CD4-positive, alpha-beta T cell treated with Interleukin-4 for 1 hour (primary cell): Measurements from ENCODE around the gene NAT10.

Source experiments
- DNase-seq, 2 donors: peaks; one replicate each; pipeline ENCODE4 v3.0.0-alpha.2; 2020 to 2022

Gene NAT10

DNA sequence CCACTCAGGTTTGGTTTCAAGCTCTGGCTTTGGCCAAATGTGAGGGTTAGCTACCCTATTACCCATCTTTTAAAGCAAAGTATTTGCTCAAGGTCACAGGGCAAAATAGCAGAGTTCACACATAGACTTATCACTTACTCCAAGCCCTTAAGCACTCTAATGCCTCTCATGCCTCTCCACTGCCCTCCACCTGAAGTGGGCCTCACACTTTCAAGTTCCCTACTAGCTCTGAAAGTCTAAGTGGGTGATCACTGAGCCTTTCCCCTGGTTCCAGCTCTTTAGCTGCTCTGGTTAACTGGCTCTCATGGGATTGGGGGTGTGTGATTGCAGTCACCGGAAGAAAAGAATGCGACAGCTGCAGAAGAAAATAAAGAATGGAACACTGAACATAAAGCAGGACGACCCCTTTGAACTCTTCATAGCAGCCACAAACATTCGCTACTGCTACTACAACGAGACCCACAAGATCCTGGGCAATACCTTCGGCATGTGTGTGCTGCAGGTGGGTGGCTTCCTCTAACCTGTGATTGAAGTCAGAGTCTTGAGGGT is 6.4 kb downstream of the NAT10 start:
- no peak for DNase-seq

DNA sequence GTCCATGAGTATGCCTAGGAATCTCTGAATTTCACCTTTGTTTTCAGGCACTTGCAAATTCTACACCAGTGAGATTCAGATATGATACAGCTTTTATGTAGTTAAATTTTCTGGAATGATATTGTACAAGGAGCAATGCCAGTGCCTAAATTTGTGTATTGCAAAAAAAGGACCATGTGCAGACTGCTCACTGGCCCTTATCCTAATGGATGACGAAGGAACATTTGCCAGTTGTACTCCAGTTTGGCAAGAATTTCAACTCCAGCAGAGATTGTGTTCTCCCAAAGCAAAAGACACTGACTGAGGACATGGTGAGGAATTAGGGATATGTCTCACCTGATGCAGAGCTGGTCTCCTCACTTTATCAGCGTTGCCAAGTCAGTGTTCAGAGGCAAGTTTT is 8.6 kb downstream of the NAT10 start:
- no peak for DNase-seq

DNA sequence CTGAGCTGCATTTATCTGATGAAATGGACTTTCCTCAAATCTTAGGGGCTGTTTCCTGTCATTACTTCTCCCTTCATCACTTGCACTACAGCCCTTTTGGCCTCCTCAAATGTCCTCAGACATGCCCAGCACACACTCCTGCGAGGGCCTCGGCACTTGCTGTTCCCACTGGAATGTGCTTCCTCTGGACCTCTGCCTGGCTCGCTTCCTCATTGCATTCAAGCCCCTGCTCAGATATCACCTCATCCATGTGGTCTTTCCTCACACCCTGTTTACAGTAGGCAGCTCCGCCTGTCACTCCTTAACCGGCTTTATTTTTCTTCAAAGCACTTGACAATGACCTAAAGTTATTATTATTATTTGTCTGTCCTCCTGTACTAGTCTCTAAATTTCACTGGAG is 9.0 kb downstream of the NAT10 start:
- no peak for DNase-seq

DNA sequence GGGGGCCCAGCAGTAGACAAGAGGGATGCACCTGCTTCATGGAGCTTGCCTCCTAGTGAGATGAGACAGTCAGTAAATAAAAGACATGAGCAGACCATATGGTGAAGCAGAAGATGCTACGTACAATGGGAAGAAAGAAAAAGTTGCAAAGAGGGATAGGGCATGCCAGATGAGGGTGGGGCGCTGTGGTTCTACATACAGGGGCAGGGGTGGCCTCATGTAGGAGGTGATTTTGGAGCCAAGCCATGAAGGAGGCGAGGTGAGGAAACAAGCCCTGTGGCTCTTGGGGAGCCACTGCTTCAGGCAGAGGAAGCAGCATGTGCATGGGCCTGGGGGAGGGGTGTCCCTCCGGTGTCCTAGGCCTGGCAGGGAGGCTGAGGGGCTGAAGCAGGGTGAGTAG is 15.2 kb downstream of the NAT10 start:
- DNase-seq: no peak

DNA sequence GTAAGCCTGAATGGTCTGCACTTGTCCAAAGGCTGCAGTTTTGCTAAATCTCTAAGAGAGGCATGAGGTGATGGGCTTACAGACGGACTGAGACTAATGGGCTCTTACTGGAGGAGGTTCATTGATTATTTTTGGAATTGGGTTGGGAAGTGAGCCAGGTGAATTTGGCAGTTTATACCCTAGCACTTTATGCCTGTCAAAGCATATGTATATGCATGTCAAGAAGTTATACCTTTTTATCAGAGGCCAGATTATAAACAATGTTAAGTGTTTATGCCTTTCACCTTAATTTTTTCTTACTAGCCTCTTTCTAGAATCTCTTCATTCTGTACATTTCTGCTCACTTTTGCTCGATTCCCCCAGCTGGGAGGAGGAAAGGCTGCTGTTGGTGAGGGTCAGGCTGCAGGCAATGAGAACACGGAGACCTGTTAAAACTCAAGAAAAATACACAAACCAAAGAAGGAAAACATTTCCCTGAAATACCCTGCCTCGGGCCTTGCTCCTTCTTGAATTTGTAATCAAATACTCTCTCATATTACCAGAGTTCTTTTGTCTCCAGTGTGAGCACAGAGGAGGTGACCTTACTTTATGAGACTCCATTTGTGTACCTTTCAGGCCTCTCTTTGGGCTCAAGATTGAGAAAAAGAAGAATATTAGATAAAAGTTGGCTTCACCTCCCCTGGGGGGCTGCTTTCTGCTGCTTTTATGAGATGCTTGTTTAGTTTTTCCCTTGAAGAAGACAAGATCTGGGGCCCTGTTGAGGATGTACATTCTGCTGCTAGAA is 19.6 kb downstream of the NAT10 start:
- no peak for DNase-seq

DNA sequence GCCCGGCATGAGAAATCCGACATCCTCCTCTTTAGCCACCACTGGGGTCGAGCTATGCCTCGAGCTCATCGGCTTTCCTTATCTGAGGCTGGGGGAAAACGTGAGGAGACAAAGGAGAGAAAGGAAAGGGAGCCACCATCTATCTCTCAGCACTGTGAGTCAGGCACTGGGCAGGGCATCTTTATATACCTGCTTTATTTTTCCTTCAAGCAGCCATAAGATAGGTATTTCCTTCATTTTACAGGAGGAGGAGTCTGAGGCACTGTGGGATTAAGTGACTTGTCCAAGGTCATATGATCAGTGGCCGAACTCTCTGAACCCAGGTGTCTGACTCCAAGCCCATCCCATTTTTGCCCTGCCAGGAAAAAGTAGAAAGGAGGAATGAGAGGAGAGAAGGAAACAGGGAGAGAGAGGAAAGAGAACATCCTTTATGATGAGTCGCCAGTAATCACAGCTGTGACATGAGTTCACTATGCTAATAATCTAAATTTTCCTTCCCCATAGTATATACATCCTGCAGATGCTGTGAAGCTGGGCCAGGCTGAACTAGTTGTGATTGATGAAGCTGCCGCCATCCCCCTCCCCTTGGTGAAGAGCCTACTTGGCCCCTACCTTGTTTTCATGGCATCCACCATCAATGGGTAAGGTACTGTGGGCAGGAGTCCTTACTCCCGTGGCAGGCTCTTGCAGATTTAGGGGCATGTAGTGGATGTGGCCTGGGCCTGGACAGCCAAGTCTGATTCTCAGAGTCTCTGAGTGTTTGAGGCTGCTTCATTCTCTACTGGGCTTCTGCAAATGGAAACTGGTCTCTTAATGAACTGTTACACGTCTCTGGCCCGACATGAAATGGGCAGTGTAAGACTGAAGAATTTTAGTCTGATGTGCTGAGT is 21.8 kb downstream of the NAT10 start:
- no peak for DNase-seq

DNA sequence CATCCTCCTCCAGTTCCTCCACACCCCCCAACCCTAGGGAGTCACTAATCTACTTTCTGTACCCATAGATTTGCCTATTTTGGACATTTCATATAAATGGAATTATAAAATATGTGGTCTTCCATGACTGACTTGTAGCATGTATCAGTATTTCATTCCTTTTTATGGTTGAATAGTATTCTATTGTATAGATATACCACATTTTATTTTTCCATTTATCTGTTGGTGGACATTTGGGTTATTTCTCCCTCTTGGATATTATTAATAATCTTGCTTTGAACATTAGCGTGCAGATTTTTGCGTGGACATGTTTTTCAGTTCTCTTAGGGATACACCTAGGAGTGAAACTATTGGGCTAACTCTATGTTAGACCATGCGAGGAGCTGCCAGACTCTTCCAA is 23.4 kb downstream of the NAT10 start:
- DNase-seq: no peak

DNA sequence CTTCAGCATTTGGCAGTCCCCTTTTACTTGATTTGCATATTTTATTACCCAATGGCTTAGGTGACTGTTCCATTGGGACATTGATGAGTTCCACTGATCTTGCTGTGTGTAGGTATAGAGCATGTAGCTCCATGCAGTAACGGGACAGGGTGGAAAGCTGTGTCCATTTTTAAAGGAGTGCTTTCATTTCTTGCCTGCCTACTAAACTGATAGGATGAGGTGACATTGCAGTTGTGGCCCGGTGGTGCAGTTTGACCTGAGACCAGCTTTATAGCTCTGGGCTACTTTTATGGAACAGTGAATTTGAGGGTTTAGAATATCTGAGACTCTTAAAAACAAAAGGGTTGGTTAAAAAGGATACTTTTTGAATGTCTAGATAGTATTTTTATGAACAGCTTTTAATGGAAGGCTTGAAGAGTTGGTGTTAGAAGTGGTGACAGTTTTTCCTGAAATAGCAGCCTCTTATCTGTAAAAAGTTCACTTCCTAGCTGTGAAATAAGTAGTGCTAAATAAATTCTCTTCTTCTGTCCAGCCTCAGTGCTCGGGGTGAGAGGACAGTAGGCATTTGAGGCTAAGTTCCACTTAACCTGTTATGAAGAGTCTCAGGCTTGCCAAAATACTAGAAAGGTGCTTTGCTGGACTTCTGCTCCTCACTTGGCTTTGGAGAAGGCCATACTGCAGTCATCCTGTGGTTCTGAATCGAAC is 27.0 kb downstream of the NAT10 start:
- no peak for DNase-seq

DNA sequence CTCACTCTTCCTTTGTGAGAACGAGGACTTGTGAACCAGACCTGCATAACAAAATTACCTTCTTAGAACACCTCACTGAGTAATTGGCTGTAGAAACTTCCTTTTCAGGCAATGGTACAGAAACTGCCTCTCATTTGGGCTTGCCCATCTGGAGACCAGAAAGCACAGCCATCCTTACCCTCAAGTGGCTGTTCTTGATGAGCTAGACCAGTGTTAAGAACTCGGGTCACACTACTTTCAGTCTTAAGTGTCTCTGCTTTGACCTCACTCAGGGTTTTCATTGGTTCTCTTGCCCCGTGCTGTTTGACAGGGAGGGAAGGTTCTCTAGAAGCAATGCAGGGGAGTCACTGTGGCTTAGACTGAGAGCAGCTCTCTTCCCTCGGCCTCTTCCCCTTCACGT is 29.3 kb downstream of the NAT10 start:
- DNase-seq: no peak

DNA sequence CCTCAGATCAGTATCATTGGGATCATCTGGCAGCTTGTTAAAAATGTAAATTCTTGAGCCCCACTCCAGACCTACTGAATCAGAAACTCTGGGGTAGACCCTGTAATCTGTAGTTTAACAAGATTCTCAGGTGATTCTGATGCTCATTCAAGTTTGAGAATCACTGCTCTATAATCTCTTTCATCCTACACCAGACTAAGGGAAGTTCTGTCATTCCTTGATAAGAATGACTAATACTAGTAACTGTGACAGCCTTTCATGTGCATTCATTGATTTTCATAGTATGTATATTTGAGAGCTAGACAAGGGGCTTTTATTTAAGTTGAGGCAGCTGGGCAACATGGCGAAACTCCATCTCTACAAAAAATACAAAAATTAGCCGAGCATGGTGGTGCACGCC is 30.0 kb downstream of the NAT10 start:
- DNase-seq: no peak

DNA sequence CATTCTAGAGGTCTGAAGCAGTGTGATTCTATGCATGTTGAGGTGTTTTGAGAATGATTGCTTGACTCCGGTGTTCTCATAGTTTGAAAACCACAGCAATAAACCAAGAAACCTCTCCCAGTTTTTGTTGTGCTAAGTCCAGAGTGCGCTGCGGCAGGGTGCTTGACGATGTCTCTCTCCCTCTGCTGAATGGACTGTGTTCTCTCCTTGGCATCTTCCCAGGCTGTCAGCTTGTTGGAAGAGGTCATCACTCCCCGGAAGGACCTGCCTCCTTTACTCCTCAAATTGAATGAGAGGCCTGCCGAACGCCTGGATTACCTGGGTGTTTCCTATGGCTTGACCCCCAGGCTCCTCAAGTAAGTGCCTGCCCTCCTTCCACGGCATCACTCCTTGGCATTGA is 31.0 kb downstream of the NAT10 start:
- DNase-seq: no peak

DNA sequence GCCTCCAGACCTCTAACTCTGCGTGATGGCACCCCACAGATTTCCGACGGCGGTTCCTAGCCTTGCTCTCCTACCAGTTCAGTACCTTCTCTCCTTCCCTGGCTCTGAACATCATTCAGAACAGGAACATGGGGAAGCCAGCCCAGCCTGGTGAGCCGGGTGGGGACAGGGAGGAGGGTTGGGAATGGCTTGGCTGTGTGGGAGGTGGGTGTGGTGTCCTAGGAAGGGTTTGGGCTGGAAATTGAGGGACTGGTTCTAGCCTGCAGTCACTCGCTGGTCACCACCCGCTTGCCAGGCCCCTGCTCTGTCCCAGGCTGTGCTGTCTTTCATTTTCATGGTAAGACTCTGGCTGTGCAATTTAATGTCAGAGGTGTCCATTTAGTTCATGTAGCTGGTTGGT is 33.9 kb downstream of the NAT10 start:
- DNase-seq: no peak

DNA sequence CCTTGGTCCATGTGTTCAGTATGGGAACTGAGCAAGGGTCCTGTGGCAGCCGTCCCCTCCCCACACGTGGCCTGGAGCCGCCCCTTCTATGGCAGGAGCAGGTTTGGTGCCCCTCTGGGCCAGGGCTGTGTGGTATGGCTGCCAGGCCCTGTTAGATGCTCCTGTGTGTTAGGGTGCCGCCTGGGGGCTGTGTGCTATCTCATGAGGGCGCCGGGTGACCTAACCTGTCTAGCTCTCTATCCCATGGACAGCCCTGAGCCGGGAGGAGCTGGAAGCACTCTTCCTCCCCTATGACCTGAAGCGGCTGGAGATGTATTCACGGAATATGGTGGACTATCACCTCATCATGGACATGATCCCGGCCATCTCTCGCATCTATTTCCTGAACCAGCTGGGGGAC is 34.7 kb downstream of the NAT10 start:
- no peak for DNase-seq

DNA sequence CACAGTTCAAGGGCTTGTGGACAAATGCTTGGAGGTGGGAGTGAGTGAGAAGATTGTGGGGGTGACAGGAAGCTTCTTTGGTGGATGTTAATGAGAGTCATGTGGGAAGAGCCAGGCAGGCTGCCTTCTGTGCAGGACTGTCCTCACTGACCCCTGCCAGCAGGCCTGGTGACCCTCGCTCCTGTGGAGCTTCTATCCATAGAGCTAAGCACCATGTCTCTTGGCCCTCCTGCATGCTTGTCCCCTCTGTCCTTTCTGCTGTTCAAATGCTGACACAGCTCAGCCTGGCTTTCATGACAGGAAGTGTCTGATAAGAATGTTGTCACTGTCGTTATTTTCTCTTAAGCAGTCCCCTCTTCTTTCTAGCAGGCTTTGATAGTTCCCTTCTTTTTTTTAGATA is 37.6 kb downstream of the NAT10 start:
- DNase-seq: no peak

DNA sequence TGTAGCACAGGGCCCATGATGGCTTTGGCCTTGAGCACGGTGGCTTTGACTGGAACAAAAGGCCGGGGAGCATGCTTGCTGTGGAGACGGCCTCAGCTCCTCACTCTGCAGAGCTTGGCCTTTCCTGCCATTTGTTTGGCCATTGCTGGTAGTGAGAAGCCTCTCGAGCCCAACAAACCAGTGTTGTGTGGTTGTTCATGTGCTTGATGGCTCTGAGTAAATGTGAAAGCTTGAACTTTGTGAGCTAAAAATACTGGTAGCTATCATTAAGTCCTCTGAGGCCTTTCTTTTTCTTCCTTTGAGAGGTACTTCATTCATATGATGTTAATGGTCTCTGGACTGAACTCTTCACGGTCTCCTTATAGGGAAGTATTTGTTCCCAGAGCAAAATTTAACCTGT is 39.6 kb downstream of the NAT10 start:
- DNase-seq: no peak

DNA sequence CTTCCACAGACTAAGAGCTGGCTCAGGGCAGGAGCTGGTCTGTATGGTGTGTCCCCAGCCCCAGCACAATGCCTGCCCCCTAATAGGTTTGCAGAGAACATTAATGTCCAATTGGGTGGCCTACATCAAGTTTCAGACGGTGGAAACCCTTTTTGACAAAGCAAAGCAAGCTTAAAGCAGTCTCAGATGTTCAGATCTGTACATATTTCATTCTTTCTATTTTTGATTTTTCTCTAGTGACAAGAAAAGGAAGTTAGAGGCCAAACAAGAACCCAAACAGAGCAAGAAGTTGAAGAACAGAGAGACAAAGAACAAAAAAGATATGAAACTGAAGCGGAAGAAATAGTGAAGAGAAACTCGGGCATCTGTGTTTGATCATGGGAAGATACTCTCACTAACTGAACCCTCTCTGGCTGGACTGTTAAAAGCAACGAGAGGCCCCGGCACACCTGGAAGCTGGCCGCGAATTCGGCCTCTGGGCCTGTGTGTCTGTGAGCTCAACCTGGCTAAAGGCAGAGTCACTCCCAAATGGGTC is 40.5 kb downstream of the NAT10 start:
- no peak for DNase-seq

DNA sequence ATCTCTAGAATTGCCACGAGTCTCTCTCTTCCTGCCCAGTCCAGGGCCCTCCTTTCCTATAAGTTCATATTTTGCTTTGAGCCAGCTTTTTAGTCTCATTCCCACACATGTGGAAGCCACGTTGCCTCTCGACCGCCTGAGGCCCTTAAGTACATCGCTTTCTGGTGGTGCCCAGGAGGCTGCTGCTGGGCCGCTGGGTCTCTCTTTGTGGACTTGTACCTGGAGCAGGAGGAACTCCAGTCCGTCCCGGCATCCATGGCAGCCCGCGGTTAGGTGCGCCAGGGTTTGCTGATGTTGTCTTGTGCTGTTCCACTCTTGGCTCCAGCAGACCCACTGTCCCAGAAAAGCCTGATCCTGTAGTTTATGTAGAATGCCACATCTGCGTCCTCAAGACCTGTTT is 41.0 kb downstream of the NAT10 start:
- no peak for DNase-seq

DNA sequence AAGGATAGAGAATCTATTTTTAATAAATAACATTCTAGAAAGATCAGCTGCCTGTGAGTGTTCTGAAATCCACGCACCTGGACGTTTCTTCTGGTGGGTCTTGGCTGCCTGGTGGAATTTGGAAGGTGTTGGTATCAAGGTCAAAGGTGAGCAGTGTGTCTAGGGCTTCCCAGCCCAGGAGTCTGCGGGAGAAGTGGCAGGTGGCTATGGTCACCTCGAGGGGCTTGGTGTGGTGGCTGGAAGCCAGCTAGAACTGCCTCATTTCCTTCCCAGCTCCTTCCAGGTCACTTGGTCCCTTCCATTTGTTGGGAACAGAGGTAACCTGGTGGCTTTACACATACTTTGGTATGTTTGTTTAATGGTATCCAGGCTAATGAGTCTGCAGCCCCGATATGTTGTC is 41.4 kb downstream of the NAT10 start:
- DNase-seq: no peak

DNA sequence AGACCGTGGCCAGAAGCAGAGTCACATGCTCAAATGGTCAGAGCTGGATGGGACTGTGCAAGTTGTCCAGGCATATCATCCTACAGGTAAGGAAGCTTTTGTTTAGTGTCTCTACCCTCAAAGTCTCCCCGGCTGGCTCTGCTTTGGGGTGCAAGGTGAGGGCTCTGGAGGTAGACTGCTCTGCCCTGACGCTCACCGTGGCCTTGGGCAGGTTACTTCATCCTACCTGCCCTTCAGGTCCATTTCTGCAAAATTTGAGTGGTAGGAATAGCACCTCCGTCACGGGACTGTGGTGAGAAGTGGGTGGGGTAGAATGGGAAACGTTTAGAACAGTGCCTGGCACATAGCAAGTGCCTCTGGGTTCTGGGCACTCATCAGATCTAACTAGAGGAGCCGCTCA is 42.2 kb downstream of the NAT10 start:
- no peak for DNase-seq

DNA sequence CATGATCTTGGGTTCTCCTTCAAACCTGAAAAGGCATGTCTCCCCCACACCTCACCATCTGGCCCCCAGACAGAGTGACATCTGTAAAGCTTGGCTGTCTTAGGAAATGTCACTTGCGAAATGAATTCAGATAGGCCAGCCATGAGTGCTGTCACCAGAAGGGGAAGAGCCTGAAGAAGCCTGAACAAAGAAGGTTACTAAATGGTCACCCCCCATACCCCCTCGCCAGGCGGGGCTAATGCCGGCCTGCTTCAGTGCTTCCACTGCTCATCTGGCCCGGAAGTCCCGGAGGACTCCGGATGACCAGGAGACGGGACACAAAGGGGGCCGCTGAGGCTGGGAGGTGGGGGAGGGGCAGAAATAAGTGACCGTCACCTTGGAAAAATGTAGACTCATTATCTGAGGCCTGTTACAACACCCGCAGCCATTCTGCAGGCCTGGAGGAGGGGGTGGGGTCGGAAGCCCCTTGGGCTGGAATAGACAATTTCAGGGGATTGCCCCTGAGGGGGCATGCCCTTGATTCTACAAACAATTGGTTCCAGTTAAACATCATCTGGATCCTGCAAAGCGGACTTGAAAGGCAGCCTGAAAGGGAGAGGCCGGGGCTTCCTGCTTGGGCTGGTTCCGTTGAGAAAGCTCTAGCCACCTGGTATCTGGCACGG is 43.2 kb downstream of the NAT10 start:
- DNase-seq: no peak

DNA sequence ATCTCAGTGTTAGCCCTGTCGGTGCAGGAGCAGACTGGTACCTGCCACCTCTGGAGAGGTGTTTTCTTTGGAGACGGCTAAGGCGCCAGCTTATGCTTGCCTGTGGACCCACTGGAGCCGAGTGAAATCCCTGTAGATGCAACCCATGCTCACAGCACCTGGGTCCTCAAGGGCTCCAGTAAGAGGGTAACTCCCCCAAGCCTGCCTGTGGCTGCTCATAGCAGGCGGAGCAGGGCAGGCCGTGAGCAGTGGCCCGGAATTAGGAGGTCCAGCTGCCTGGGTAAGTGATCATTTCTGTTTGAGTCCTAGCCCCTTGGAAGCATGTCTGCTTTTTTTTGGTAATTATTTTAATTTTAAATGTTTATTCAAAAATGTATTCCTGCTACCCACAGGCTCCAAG is 43.8 kb downstream of the NAT10 start:
- no peak for DNase-seq

DNA sequence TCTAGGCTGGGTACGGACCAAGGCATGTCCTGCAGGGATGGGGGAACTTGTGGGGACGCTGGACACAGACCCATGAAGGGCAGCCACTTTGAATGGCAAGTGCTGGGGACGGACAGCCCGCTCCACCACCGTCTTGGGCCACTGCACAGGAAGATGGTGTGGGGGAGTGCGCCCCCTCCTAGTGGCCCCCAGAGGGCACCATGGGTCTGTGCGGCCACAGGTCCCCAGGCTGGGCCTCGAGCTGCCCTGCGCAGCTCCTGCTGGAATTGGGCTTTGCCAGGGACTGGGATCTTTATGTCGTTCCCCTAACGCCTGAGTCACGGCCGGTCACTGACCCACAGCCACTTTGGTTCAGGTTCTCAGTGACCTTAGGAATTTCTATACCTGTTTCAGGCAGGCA is 44.4 kb downstream of the NAT10 start:
- DNase-seq: no peak
